T-helper 22 cell (primary cell): Measurements from ENCODE around the gene IZUMO3.
"Not testable (repeated sequence)": the region's sequence is repeated elsewhere in the genome, so short reads cannot be mapped to it uniquely, and the experiment has no call there.

Experiments
- DNase-seq: peaks from one replicate; pipeline ENCODE4 v3.0.0-alpha.2; 2020; ENCODE audit warnings: low read depth

IZUMO3 gene, protein sequence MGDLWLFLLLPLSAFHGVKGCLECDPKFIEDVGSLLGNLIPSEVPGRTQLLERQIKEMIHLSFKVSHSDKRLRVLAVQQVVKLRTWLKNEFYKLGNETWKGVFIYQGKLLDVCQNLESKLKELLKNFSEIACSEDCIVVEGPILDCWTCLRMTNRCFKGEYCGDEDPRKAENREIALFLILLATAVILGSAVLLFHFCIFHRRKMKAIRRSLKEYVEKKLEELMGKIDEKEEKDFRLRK

DNA sequence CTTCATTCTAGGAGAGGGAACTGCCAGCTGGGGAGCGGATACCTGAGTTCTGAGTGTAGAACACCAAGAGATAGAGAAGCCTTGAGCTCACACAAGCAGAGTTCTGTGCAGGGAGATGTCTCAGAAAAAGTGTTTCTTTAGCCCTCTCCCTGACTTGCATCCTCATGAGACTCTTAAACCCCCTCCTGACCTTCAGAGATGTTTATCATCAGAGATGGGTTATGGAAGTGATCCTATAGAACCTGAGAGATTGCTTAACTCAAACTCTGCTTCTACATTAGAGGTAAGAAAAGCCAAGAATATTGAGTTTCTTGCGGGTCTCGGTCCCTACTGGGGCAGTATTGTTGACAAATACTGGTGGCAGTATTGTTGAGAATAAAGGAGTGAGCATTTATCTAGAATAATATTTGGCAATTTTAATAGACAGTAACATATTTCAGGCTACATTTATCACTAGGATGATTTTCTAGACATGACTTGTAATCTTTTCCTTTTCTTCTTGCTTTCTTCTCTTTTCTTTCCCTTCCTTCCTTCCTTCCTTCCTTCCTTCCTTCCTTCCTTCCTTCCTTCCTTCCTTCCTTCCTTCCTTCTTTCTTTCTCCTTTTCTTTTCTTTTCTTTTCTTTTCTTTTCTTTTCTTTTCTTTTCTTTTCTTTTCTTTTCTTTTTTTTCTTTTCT is at the start of gene IZUMO3:
Gene IZUMO3 (minus strand): TSS at position 51 of the 676 bp plus-strand sequence. CDS start 248 bp downstream, outside the sequence.
- DNase-seq, result no peak

DNA sequence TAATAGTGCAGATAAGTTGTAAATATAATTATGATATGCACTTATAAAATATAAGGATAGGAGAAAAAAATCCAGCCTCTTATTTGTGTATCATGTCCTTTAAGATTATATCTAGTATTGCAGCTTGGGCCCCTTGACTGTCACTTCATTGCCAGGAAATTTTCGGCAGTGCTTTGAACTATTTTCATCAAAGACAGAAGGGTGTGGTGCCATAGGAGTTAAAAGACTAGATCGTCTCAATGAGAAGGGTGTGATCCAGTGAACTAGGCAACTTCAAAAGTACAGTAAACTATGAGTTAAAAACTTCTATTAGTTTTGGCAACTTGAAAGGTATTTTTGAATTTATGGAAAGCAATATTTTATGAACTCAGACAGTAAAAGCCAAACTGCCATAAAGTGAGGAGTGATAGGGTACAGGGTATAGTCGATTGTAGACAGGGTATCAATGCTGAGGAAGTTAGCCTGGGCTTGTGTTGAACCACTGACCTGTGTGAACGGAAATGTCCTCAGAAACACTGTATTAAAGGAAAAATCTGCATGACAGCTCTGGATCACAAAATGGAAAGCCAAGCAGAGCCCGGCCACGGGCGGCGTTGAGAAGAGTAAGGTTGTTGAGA is 48.6 kb upstream of the IZUMO3 start:
- DNase-seq, result no peak

DNA sequence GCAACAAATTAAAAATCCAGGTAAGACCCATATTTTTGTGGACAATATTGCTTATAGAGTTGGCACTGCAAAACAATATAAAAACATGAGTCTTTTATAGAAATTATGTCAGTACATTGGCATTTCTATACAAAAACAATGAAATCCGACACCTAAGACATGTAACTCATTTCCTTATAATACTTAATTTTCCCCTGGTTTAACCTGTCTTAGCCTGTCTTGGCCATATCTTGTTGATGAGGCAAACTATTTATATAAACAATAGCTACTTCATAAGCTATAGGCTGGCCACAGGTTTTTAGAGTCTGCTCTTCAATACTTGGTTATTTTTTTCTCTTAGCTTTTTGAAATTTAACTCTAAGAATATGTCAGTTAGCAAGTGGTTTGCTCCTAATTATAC is 44.7 kb upstream of the IZUMO3 start:
- DNase-seq, result no peak

DNA sequence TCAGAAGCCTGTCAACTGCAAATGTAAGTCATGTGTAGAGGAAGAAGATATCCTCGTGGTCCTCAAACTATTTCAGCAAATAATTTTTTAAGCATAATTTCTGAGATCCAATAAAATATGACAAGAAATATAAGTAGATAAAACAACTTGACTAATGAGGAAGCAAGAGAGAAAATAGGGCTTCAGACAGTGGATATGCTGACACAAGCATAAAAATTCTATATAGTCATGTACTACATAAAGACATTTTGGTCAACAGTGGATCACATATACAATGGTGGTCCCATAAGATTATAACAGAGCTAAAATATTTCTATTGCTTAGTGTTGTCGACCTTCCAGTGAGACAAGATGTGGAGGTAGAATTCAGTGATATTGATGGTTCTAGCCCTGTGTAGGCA is 42.2 kb upstream of the IZUMO3 start:
- DNase-seq, result no peak

DNA sequence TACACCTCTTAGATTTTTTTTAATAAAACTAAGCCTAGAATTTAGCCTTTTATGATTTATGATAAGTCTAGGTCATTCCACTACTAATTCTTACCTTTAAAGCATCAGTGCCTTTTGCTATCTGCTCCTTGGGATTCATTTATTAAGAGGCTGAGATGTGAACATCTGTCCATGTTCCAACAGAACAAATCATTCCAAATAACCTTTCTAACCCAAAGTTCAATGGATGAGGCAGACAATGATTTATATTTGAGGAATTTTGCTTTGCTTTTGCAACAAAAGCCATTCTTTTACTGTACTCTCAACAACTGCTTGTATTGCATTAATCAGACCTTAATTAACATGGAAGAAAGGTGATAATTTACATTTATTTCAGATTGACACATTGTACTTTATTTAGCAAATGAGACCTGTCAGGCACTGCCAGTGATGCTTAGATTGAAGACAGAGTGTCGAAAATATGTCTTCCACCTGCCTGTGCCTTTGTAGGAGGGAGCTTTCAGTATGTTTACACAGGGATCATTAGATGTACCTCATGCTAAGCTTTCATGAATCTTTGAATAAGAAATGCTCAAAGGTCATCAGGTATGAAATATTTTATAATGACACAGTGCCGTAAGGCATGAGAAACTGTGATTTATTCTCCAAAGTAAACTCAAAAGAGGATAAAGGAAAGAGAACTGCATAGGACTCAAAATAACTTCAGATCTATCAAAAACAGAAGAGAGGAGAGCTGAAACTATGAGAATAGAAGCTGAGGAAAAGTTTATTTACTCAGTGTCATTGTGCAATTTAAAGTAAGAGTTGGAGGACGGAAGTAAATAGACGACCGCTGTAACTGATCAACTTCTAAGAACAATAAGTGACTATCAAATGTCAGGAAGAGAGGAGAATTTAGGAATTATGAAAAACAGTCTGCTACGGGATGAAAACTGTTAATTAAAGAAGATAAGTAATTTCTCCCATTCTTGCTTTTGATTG is 36.7 kb upstream of the IZUMO3 start:
- DNase-seq, result no peak

DNA sequence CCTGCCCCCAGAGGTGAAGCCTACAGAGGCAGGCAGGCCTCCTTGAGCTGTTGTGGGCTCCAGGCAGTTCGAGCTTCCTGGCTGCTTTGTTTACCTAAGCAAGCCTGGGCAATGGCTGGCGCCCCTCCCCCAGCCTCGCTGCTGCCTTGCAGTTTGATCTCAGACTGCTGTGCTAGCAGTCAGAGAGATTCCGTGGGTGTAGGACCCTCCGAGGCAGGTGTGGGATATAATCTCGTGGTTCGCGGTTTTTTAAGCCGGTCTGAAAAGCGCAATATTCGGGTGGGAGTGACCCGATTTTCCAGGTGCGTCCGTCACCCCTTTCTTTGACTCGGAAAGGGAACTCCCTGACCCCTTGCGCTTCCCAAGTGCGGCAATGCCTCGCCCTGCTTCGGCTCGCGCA is 34.3 kb upstream of the IZUMO3 start:
- DNase-seq, result not testable (repeated sequence)

DNA sequence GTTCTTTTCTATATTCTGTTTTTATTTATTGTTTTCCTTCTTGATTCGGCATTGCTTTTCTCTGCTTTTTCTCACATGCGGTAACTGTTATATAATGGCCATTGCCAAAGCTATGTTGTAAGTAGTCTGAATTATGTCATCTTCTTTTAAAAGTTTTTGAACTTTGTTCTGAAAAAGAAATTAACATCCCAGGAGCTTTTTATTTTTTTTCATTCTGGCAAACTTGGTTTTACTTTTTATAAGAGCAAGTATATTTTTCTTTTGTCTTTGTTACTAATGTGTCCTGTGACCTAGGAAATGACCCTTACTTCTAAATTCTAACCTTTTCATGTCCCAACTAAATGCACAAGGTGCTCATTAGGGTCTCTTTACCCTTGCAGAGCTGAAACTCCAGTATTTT is 26.7 kb upstream of the IZUMO3 start:
- DNase-seq, result no peak

DNA sequence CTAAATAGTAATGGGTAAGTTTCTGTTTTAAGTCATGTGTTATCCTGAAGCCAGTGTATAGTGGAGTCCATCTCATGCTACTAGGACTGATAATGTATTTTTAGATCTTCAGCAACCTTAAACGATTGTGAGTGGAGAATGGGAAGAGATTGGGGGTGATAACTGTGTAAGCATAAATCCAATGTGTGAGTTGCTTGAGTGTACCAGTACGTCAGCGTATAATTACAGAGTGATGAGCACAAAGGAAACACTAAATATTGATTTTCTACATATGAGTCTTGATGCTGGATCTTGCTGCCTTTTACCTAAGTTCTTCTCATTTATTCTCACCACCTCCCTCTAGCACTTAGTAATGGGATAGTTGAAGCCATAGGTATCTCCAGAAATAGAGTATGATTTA is 16.3 kb upstream of the IZUMO3 start:
- no peak for DNase-seq

DNA sequence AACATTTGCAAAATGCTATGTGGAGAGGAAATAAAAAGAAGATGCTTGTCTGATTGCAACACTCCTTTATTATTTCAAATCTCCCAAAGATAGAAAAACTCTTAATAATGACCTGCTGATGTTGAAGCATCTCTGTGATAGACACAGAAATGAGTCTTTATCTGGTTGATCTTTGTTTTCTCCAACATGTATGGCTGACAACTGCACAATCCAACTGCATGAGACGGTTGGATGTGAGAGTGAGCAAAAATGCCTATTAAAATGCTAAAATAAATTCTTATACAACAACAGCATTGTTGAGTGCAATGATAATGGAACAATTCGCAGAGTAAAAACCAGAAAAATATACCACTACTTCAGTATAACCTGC is 7.5 kb upstream of the IZUMO3 start:
- no peak for DNase-seq

DNA sequence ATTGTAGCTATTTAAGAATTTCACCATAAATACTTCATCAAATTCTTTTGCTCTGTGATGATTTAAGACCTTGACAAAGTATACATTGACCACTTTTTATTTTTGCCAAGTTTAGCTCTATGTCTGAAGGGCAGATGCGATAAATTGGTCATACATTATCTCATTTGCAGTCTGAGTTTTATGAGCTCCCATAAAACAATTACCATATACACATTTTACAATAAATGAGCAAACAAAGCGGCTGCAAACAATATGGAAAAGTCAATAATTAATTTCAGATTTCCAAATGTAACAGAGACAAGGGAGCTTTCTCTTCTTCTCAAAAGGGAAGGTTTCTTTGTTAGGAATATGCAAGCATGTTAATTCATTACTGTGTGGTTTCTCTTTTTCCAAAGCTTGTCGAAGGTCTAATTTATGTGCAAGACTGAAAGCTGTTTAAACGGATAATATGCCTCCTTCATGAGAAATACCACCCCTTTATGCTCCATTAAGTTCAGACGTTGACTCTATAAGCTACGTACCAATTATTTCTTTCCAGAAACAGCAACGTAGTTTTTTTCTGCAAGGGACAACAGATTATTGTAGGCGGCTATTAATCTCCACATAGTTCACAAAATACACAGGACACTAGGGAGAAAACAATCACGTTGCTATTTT is 7.0 kb upstream of the IZUMO3 start:
- no peak for DNase-seq

DNA sequence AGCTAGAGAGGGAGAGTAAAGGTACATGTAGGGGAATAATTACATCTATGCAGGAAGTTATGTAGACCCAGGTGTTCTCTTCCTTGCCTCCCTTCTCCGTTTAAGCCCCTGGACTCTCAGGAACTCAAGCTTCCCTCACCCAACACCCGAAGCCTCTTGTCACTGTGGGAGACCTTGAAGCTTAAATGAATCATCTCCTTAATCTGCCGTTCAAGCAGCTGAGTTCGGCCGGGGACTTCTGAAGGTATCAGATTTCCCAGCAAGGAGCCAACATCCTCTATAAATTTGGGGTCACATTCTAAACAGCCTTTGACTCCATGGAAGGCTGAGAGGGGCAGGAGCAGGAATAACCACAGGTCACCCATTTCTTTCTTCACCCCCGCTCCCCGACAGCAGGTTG is 412 bp downstream of the IZUMO3 start:
- no peak for DNase-seq

DNA sequence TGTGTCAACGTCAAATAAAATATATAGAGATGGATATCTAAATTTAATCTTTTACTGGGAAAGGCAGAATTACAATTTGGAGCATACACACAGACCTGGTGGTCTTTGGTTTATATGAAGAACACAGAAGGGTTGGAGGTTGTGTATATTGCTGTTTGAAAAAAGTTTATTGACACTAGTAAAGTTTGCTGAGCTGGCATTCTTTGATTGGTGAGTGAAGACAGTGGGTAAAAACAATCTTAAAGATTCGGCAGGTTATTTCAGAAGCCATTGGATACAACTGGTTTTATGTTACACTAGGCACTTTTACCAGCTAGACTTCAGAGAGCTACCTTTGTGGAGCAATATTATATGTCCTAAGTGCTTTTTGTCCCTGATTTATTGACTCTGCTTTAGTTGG is 27.2 kb downstream of the IZUMO3 start:
- DNase-seq, result no peak

DNA sequence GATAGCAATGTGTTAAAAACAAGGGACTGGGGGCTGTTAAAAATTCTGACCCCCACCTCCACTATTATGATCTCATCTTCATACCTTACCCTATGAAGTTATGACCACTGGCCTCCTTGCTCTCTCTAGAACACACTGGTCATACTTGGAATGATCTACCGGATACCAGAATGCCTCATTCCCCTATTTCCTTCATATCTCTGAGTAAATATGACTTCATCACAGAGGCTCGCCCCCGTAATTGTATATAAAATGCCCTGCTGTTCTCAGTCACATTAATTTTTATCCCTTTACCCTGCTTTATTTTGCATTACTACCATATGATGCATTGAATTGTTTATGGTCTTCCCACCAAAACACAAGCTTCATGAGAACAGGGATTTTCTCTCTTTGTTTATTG is 29.2 kb downstream of the IZUMO3 start:
- no peak for DNase-seq

DNA sequence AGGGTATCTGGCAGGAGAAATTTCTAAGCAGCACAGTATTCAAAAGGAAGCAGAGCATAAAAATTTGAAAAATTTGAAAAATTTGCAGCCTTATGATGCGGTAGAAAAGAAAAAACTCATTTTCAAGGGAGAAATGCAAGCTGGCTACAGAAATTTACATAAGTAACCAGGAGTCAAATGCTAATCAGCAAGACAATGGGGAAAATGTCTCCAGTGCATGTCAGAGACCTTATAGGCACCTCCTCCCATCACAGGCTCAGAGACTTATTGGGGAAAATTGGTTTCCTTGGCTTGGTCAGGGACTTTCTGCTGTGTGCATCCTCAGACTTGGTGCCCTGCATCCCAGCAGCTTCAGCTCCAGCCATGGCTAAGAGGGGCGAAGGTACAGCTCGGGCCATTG is 35.8 kb downstream of the IZUMO3 start:
- no peak for DNase-seq

DNA sequence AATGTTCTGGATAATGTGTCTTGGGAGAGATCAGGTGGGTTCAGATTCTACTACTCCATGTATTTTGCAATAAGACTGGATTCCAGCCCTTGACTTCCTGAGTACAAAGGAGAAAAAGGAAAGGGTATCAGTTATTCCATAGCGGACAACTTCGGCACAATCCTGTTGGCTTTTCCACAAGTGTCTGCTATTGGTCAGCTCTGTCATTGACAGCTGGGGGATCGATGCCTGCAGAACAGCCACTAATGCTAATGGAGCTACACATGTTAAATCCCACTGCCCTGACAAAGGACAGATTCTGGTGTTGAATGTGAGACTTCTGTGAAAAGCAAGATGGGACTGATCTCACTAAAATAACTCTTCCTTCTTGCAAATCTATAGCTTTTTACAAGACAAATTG is 41.2 kb downstream of the IZUMO3 start:
- no peak for DNase-seq

DNA sequence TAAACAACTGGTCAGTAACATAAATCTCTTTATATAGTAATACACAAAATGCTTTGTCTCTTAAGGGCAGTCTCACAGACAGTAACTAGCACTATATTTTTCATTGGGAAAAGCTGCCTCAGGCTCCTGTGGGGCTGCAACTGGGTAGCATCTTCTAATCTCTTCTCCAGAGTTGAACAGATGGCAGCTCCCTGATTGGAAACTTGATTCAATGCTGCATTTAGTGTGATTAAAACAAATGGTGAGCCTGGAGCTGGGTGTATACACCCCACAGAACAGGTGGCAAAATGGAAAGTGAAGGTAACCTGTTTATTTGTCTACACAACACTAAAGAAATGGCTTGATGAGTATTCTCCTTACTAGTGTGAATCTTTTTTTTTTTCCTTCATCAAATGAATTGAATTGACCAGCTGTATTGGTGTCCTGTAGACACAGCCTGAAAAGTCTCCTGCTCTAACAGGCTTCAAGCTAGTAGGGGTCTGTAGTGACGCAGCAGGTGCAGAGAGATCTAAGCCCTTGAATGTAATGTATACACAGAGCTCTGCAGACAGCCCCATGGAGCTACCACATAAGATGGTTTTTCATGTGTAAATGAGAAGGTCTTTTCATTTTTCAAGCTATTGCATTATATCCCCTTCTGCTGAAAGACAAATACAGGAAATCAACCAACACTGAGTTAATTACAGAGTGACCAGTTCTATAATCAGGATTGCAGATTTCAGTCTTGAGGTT is 43.3 kb downstream of the IZUMO3 start:
- no peak for DNase-seq

DNA sequence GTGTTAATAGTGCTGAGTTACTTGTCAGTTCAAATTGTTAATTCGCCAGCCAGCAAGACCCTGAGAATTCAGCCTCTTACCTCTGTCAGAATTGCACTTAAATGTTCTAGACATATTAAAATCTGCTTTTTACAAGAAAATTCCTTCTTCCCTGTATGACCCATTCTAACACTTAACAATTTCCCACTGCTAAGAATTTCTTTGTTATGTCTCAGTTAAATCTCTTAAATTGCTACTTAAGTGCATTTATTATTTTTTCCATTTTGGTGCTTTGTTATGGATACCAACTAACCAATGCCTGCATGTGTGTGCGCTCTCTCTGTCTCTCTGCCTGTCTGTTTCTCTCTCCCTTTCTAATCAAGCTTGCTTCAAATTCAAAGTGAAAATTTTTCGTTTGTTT is 44.9 kb downstream of the IZUMO3 start:
- no peak for DNase-seq

DNA sequence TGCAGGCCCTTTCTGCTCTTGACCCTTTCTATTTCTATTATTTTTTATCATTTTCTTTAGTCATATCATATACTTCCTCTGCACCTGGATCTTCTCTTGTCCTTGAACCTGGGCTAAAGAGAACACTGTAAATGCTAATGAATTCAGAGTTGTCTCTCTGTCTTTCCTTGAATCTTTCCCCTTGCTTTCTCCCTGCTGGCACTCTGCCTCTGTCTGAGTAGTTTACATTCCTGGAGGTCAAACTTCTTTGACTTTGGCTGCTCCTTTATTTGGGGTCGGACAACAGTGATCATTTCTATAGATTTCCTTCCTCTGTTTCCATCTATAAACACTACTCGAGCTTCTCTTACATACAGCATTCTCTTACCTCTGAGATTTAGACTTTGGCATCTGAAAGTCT is 47.1 kb downstream of the IZUMO3 start:
- DNase-seq, result no peak

DNA sequence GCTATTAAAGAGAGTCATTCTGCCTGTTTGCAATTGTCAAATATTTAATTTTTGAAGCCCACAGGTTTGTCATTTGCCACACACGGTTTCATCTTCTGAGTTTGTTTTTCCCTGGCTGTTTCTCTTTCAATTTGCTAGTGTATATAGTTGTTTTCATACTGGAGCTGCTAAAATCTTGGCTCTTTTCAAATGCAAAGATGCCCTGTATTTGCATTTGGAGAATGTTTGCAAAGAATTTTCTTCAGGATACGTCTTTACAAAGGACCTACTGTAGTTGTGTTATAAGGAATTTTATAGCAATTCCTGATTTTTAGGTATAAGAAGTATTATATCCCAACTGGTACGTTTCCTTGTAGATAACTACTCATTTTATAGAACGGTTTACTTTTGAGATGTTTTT is 48.0 kb downstream of the IZUMO3 start:
- no peak for DNase-seq
